ENCODE results near the gene HECTD4.

- TF ChIP-seq ZNF114 (CRISPR knock-in tag; IDR thresholded peaks at IDR 0.05) (no peak), ETS1 (IDR thresholded peaks at IDR 0.05) (no peak), EZH2 (IDR thresholded peaks at IDR 0.05; ENCODE audit: low read depth, unreplicated experiment) (no peak), CTCF (conservative IDR thresholded peaks at IDR 0.05; ENCODE audit: low read depth in 2 of 2) (no peak), POLR2AphosphoS5 (IDR thresholded peaks at IDR 0.05; ENCODE audit: low read depth) (no peak), CREB1 (CRISPR knock-in tag; IDR thresholded peaks at IDR 0.05; ENCODE audit: low read depth) (no peak), EZH2phosphoT487 (IDR thresholded peaks at IDR 0.05; ENCODE audit: unreplicated experiment) (no peak), JUNB (IDR thresholded peaks at IDR 0.05; ENCODE audit: unreplicated experiment) (no peak), STAT1 (IDR thresholded peaks at IDR 0.05; ENCODE audit: unreplicated experiment) (no peak), NANOG (IDR thresholded peaks at IDR 0.05; ENCODE audit: borderline replicate concordance) (no peak)
- TF ChIP-seq, protein P1, sequence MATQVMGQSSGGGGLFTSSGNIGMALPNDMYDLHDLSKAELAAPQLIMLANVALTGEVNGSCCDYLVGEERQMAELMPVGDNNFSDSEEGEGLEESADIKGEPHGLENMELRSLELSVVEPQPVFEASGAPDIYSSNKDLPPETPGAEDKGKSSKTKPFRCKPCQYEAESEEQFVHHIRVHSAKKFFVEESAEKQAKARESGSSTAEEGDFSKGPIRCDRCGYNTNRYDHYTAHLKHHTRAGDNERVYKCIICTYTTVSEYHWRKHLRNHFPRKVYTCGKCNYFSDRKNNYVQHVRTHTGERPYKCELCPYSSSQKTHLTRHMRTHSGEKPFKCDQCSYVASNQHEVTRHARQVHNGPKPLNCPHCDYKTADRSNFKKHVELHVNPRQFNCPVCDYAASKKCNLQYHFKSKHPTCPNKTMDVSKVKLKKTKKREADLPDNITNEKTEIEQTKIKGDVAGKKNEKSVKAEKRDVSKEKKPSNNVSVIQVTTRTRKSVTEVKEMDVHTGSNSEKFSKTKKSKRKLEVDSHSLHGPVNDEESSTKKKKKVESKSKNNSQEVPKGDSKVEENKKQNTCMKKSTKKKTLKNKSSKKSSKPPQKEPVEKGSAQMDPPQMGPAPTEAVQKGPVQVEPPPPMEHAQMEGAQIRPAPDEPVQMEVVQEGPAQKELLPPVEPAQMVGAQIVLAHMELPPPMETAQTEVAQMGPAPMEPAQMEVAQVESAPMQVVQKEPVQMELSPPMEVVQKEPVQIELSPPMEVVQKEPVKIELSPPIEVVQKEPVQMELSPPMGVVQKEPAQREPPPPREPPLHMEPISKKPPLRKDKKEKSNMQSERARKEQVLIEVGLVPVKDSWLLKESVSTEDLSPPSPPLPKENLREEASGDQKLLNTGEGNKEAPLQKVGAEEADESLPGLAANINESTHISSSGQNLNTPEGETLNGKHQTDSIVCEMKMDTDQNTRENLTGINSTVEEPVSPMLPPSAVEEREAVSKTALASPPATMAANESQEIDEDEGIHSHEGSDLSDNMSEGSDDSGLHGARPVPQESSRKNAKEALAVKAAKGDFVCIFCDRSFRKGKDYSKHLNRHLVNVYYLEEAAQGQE (IDR thresholded peaks at IDR 0.05; ENCODE audit: unreplicated experiment), result no peak
- TF ChIP-seq, protein P2, sequence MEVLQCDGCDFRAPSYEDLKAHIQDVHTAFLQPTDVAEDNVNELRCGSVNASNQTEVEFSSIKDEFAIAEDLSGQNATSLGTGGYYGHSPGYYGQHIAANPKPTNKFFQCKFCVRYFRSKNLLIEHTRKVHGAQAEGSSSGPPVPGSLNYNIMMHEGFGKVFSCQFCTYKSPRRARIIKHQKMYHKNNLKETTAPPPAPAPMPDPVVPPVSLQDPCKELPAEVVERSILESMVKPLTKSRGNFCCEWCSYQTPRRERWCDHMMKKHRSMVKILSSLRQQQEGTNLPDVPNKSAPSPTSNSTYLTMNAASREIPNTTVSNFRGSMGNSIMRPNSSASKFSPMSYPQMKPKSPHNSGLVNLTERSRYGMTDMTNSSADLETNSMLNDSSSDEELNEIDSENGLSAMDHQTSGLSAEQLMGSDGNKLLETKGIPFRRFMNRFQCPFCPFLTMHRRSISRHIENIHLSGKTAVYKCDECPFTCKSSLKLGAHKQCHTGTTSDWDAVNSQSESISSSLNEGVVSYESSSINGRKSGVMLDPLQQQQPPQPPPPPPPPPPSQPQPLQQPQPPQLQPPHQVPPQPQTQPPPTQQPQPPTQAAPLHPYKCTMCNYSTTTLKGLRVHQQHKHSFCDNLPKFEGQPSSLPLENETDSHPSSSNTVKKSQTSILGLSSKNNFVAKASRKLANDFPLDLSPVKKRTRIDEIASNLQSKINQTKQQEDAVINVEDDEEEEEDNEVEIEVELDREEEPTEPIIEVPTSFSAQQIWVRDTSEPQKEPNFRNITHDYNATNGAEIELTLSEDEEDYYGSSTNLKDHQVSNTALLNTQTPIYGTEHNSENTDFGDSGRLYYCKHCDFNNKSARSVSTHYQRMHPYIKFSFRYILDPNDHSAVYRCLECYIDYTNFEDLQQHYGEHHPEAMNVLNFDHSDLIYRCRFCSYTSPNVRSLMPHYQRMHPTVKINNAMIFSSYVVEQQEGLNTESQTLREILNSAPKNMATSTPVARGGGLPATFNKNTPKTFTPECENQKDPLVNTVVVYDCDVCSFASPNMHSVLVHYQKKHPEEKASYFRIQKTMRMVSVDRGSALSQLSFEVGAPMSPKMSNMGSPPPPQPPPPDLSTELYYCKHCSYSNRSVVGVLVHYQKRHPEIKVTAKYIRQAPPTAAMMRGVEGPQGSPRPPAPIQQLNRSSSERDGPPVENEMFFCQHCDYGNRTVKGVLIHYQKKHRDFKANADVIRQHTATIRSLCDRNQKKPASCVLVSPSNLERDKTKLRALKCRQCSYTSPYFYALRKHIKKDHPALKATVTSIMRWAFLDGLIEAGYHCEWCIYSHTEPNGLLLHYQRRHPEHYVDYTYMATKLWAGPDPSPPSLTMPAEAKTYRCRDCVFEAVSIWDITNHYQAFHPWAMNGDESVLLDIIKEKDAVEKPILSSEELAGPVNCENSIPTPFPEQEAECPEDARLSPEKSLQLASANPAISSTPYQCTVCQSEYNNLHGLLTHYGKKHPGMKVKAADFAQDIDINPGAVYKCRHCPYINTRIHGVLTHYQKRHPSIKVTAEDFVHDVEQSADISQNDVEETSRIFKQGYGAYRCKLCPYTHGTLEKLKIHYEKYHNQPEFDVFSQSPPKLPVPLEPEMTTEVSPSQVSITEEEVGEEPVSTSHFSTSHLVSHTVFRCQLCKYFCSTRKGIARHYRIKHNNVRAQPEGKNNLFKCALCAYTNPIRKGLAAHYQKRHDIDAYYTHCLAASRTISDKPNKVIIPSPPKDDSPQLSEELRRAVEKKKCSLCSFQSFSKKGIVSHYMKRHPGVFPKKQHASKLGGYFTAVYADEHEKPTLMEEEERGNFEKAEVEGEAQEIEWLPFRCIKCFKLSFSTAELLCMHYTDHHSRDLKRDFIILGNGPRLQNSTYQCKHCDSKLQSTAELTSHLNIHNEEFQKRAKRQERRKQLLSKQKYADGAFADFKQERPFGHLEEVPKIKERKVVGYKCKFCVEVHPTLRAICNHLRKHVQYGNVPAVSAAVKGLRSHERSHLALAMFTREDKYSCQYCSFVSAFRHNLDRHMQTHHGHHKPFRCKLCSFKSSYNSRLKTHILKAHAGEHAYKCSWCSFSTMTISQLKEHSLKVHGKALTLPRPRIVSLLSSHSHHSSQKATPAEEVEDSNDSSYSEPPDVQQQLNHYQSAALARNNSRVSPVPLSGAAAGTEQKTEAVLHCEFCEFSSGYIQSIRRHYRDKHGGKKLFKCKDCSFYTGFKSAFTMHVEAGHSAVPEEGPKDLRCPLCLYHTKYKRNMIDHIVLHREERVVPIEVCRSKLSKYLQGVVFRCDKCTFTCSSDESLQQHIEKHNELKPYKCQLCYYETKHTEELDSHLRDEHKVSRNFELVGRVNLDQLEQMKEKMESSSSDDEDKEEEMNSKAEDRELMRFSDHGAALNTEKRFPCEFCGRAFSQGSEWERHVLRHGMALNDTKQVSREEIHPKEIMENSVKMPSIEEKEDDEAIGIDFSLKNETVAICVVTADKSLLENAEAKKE (CRISPR knock-in tag; IDR thresholded peaks at IDR 0.05), result no peak
Measured at GRCh38 chr12:112126911-112127310, 255.3 kb downstream of the HECTD4 start.

All from GM23338 (cell line).